Heart left ventricle (tissue), 16 donors: ENCODE results near the gene TSKU. TPM values are rescaled to one million over a fixed set of nuclear protein-coding genes. Genes with fewer than 3 reads are reported as not detected.

Experiments used
- ATAC-seq, 4 donors: fragments of 200-7000 bp; cut with Tn5 transposase; one replicate each; pipeline ENCODE4 v1.9.1; 2020 to 2022; ENCODE audit warnings: moderate library complexity in 4 of 4, mild to moderate bottlenecking in 3 of 4, moderate number of reproducible peaks in 1 of 4
- DNase-seq, 5 donors: peaks; one replicate each; pipeline ENCODE4 v3.0.0-alpha.2; 2020
- H3K27ac ChIP-seq, 12 donors: fragments of 200-600 bp; sonication (generic) in 4 of 12; one replicate each; pipeline versions ENCODE4 v1.5.0 to v1.8.0; 2016 to 2022; ENCODE audit warnings: mild to moderate bottlenecking in 2 of 12
- H3K27me3 ChIP-seq, 9 donors: fragments of 200-600 bp; sonication (generic) in 2 of 9; one replicate each; pipeline versions ENCODE4 v1.5.1 to v1.8.0; 2016 to 2022; ENCODE audit warnings: mild to moderate bottlenecking in 3 of 9
- H3K36me3 ChIP-seq, 9 donors: fragments of 200-600 bp; sonication (generic) in 2 of 9; one replicate each; pipeline versions ENCODE4 v1.5.0 to v1.8.0; 2018 to 2022; ENCODE audit warnings: mild to moderate bottlenecking in 2 of 9
- H3K4me1 ChIP-seq, 12 donors: fragments of 200-600 bp; sonication (generic) in 4 of 12; one replicate each; pipeline versions ENCODE4 v1.5.0 to v1.8.0; 2016 to 2022; ENCODE audit warnings: mild to moderate bottlenecking in 3 of 12
- H3K4me3 ChIP-seq, 12 donors: fragments of 200-600 bp; sonication (generic) in 4 of 12; one replicate each; pipeline versions ENCODE4 v1.5.0 to v1.8.0; 2017 to 2022; ENCODE audit warnings: mild to moderate bottlenecking in 9 of 12, moderate library complexity in 4 of 12
- H3K9me3 ChIP-seq, 12 donors: fragments of 200-600 bp; sonication (generic) in 4 of 12; one replicate each; pipeline versions ENCODE4 v1.5.0 to v1.8.0; 2016 to 2022; ENCODE audit warnings: mild to moderate bottlenecking in 1 of 12
- POLR2A ChIP-seq, 2 donors: fragments of 450-650 bp; IDR thresholded peaks; one replicate each; pipeline ENCODE4 v1.6.1; 2017; ENCODE audit warnings: antibody characterized with exemption in 2 of 2, mild to moderate bottlenecking in 2 of 2, moderate library complexity in 2 of 2
- WGBS, 4 donors: extraction: QIAGEN DNeasy Blood & Tissue Kit in 2 of 4; methylation state at CpG; one replicate each; pipeline versions ENCODE4 v1.1.5 to v1.1.7; 2013 to 2018; 5-methylcytosine and 5-hydroxymethylcytosine counted together
- intact Hi-C, 10 donors: fragments of 100-400 bp; cut with DNase I; formaldehyde crosslinking; loops; one replicate each; pipeline versions ENCODE4 v1.11.1 to v1.14.2; 2022
- polyA plus RNA-seq, 2 donors: library from polyadenylated mRNA; stranded (reverse); fragments of 200-250 nt; gene quantifications; one replicate each; pipeline ENCODE4 v1.2.3, GENCODE V29; 2013
- total RNA-seq, 9 donors: library from RNA; depleted of rRNA in 2 of 9; stranded (reverse); fragments of >200 nt in 2 of 9; fragmentation: NEBNext Ultra II Directional in 3 of 9; extraction: Animal tissue kit (Norgen Biotek cat#: 25700) in 3 of 9; gene quantifications; one replicate each; pipeline versions ENCODE4 v1.1.0 to v1.2.4, GENCODE V29; 2016 to 2023
- TF ChIP-seq, protein P1 (sequence below), 12 donors: fragments of 200-600 bp; sonication (generic) in 4 of 12; IDR thresholded peaks; one replicate each; pipeline versions ENCODE4 v1.5.0 to v1.8.0; 2018 to 2022; ENCODE audit warnings: antibody characterized with exemption in 12 of 12, mild to moderate bottlenecking in 5 of 12
- donor health status: ischemic (EF 13 %, LVEDD 7.1; RV severe dilation, severe dysfunction).
- donor health status: healthy with polysubstance abuse.
- donor health status: DM: no; HTN: yes; CAD: no.
- donor health status: DM: no; HTN: no; CAD: no.
- donor health status: ischemic (EF 25% LVEDD 6.9; RV normal size, moderate dysfunction).
- donor health status: ischemic (EF 25% LVEDD 5.7; RV mildly dilated, moderate dysfunction).
- donor health status: healthy.
- donor health status: DM: yes; HTN: yes; CAD: no.
- donor health status: ischemic (EF 35%, LVEDD 5.7; RV mildly dilated, moderate dysfunction).
- donor health status: nonischemic (EF 11% LVEDD 7.7; RV severe dilation, severe dysfunction).
- donor health status: DM: yes; HTN: yes; CAD: no.
- donor health status: PGD.
- donor health status: ischemic (EF 29% LVEDD 5.4; RV normal size, mild dysfunction).
- donor health status: nonischemic (EF 23%, LVEDD 6.1; RV moderate dilation, normal function).

Gene TSKU
- total and polyA plus RNA-seq, 11 donors, result 4.5 to 39.8 (median 11.2) TPM

DNA sequence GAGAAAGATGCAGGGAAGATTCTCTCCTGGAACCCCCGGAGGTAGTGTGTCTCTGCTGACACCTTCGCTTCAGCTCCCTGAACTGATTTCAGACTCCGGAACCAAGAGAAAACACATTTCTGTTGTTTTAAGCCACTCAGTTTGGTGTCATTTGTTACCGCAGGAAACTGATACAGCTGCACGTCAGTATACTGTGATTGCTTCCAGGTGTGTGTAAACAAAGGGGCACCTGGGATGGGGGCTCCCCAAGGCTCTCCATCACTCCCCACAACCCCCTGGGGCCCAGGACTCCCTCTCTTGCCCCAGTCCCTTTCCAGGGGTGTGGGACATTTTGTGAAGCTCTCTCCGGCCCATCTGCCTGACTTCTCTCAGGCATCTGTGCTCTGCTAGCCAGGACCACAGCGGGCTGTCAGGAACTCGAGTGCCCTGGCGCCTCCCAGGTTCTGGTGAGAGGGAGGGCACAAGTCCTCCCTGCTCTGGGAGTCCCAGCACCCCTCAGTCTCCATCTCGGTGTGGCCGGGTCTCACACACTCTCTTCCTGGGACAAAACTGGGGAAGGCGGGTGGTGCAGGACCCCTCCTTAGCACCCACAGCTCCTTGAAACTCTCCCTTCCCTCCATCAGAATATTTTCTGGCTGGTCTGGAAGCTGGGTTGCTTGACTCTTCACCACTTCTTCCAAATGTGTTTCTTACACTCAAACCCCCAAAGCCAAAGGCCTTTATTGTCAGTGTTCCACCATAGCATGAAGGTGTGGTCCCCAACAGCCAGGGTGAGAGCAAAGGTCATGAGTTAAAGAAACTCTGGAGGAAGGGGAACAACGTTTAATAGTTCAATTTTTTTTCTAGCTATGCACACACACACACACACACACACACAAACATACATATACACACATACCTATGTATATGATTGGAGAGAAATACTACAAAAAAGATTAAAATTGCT, 35.0 kb upstream of the TSKU start:
- ATAC-seq, result no peak
- Histone ChIP-seq H3K27me3 (no peaks in the 10 kb centered on the region), H3K36me3 (no peaks in the 10 kb centered on the region), H3K4me3 (no peak overlapping the region), H3K4me1 (peaks cover 0 to 51% (median 14%) of the 10 kb centered on the region in 12 donors), H3K9me3 (no peaks in the 10 kb centered on the region), H3K27ac (no peak overlapping the region)
- WGBS, 4 donors, result 79 to 84% (median 83%) methylated on average over 13 of the region's 13 CpGs
- intact Hi-C loops, result loop anchor here in 3 of 10 donors (5.0 kb wide), 2 partner anchors 34 to 39 kb away; partner anchors contain the start of gene TSKU (in 1 of the 3)
- no peak for DNase-seq
- TF ChIP-seq, protein P1, sequence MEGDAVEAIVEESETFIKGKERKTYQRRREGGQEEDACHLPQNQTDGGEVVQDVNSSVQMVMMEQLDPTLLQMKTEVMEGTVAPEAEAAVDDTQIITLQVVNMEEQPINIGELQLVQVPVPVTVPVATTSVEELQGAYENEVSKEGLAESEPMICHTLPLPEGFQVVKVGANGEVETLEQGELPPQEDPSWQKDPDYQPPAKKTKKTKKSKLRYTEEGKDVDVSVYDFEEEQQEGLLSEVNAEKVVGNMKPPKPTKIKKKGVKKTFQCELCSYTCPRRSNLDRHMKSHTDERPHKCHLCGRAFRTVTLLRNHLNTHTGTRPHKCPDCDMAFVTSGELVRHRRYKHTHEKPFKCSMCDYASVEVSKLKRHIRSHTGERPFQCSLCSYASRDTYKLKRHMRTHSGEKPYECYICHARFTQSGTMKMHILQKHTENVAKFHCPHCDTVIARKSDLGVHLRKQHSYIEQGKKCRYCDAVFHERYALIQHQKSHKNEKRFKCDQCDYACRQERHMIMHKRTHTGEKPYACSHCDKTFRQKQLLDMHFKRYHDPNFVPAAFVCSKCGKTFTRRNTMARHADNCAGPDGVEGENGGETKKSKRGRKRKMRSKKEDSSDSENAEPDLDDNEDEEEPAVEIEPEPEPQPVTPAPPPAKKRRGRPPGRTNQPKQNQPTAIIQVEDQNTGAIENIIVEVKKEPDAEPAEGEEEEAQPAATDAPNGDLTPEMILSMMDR (IDR thresholded peaks at IDR 0.05), result no peak
- TF ChIP-seq POLR2A (IDR thresholded peaks at IDR 0.05), result no peak

DNA sequence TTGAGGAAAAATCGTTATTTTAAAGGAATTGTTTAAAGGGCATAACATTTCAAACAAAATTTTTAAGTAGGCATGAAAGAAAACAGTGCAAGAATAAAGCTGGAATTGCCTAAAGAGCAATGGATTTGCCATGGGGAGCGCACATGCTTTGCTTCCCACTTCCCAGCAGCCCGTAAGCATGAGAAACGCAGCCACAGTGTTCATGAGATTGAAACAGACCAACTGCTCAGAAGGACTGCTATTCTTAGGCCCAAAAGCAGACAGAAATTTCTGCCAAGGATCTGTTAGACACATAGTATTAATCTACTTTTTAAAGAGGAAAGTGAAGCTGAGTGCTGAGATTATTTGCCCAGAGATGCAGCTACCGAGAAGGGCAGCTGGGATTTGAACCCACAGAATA, 34.2 kb upstream of the TSKU start:
- intact Hi-C loops, result loop anchor here in 3 of 10 donors (5.0 kb wide), 2 partner anchors 33 to 38 kb away; partner anchors contain the start of gene TSKU (in 1 of the 3)
- DNase-seq, result no peak
- Histone ChIP-seq H3K27me3 (no peaks in the 10 kb centered on the region), H3K27ac (peak overlapping the region in 3 of 12 donors; percentile 9 to 43 (median 30)), H3K4me1 (peaks cover 0 to 58% (median 18%) of the 10 kb centered on the region in 12 donors), H3K4me3 (no peak overlapping the region), H3K36me3 (no peaks in the 10 kb centered on the region), H3K9me3 (no peaks in the 10 kb centered on the region)
- ATAC-seq, result no peak
- WGBS, 4 donors, result 64 to 71% (median 69%) methylated on average over 5 of the region's 5 CpGs
- no peak for TF ChIP-seq POLR2A (IDR thresholded peaks at IDR 0.05)
- TF ChIP-seq, protein P1 (IDR thresholded peaks at IDR 0.05), result no peak

DNA sequence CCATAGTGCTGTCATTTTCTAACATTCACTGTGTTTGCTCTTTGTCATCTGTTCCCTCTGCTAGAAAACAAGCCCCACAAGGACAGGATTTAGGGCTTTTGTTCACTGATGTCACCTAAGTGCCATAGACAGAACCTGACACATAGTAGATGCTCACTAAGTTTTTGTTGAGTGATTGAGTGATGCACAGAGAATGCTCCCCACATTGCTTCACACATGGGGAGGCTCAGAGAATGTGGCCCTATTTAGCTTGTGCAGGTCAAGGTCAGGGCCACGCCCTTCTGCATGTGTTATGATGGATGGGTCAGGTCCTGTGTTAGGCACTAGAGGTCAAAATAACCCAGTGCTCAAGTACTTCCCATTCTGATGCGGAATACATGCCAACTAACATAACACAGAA, 33.1 kb upstream of the TSKU start:
- peak in 1 of 5 donors; percentile 1 for DNase-seq
- Histone ChIP-seq H3K4me1 (peaks cover 0 to 49% (median 16%) of the 10 kb centered on the region in 12 donors), H3K9me3 (no peaks in the 10 kb centered on the region), H3K27ac (no peak overlapping the region), H3K27me3 (no peaks in the 10 kb centered on the region), H3K36me3 (no peaks in the 10 kb centered on the region), H3K4me3 (no peak overlapping the region)
- intact Hi-C loops, result no loop called here
- TF ChIP-seq, protein P1 (IDR thresholded peaks at IDR 0.05), result no peak
- TF ChIP-seq POLR2A (IDR thresholded peaks at IDR 0.05), result no peak
- WGBS, 4 donors, result 95 to 100% (median 97%) methylated on average over 2 of the region's 2 CpGs
- ATAC-seq, result no peak

DNA sequence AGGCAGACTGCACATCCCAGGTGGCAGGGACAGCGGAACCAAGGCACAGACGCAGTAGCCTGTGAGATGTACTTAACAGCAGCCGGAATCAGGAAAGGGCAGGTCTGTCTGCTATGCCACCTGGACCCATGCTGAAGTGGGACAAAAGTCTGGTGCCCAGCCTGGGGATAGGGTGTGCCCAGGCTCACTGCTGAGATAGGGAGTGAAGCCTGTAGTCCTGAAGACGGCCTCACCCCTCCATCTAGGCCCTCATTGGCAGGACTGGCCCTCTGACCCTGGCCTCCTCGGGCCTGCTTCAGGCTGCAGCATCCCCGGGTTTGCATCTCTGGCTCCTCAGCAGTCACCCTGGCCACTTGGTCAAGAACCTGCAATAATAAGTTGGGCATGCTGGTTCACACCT, 32.4 kb upstream of the TSKU start:
- no peaks in the 10 kb centered on the region for H3K27me3 ChIP-seq
- DNase-seq (peak in 1 of 5 donors; percentile 8), ATAC-seq (no peak)
- no peaks in the 10 kb centered on the region for H3K36me3 ChIP-seq
- no peak overlapping the region for H3K27ac ChIP-seq
- no peak overlapping the region for H3K4me3 ChIP-seq
- 97 to 98% (median 97%) methylated on average over 4 to 6 of the region's 6 CpGs for WGBS, 4 donors
- intact Hi-C loops, result no loop called here
- no peaks in the 10 kb centered on the region for H3K9me3 ChIP-seq
- peaks cover 0 to 42% (median 16%) of the 10 kb centered on the region in 12 donors for H3K4me1 ChIP-seq
- no peak for TF ChIP-seq POLR2A (IDR thresholded peaks at IDR 0.05)
- TF ChIP-seq, protein P1 (IDR thresholded peaks at IDR 0.05), result no peak
